Neuronal stem cell (in vitro differentiated cells): ENCODE results near the gene SFXN5. TPM values are rescaled to one million over a fixed set of nuclear protein-coding genes. Genes with fewer than 3 reads are reported as not detected.
"Not testable (repeated sequence)": the region's sequence is repeated elsewhere in the genome, so short reads cannot be mapped to it uniquely, and the experiment has no call there.

Experiments
- DNase-seq: peaks from one replicate; pipeline ENCODE4 v3.0.0-alpha.2; 2013; ENCODE audit warnings: low spot score
- H2AFZ ChIP-seq: one replicate; pipeline ENCODE4 v1.6.1; 2013; ENCODE audit warnings: mild to moderate bottlenecking, low read length, inconsistent platforms
- H2AK5ac ChIP-seq: 2 replicates; pipeline ENCODE4 v1.6.1; 2013; ENCODE audit warnings: low read depth, mild to moderate bottlenecking, inconsistent platforms, low read length, moderate library complexity, mixed read lengths
- H2BK120ac ChIP-seq: 2 replicates; pipeline ENCODE4 v1.6.1; 2013; ENCODE audit warnings: low read depth, mild to moderate bottlenecking, inconsistent platforms, low read length, moderate library complexity, mixed read lengths
- H2BK12ac ChIP-seq: one replicate; pipeline ENCODE4 v1.6.1; 2013; ENCODE audit warnings: low read length, inconsistent platforms
- H2BK15ac ChIP-seq: 2 replicates; pipeline ENCODE4 v1.6.1; 2013; ENCODE audit warnings: mild to moderate bottlenecking, low read length, inconsistent platforms, mixed read lengths
- H2BK5ac ChIP-seq: one replicate; pipeline ENCODE4 v1.6.1; 2013; ENCODE audit warnings: inconsistent platforms, mild to moderate bottlenecking, low read length, moderate library complexity
- H3K14ac ChIP-seq: one replicate; pipeline ENCODE4 v1.6.1; 2013; ENCODE audit warnings: low read length, inconsistent platforms
- H3K18ac ChIP-seq: 2 replicates; pipeline ENCODE4 v1.6.1; 2013; ENCODE audit warnings: low read length, inconsistent platforms
- H3K23ac ChIP-seq: 2 replicates; pipeline ENCODE4 v1.6.1; 2013; ENCODE audit warnings: low read depth, mild to moderate bottlenecking, mixed read lengths, low read length, inconsistent platforms; ENCODE audit not compliant: poor library complexity
- H3K27ac ChIP-seq: replicated peaks from 3 replicates; pipeline ENCODE4 v1.5.1; 2013; ENCODE audit warnings: low read length, inconsistent platforms
- H3K27me3 ChIP-seq, 3 experiments: 2 replicates each; pipeline ENCODE4 v1.6.1; 2013; ENCODE audit warnings: low read length in 3 of 3, mild to moderate bottlenecking in 2 of 3, inconsistent platforms in 1 of 3, low read depth in 1 of 3, mixed read lengths in 1 of 3, moderate library complexity in 1 of 3; ENCODE audit not compliant: control insufficient read depth in 3 of 3, insufficient read depth in 3 of 3
- H3K36me3 ChIP-seq, 2 donors: replicated peaks in 1 of 2; 2 replicates each; pipeline ENCODE4 v1.6.1; 2013; ENCODE audit warnings: low read length in 2 of 2; ENCODE audit not compliant: control insufficient read depth in 2 of 2, insufficient read depth in 2 of 2
- H3K4ac ChIP-seq: 2 replicates; pipeline ENCODE4 v1.6.1; 2013; ENCODE audit warnings: inconsistent platforms, mild to moderate bottlenecking, low read length, moderate library complexity
- H3K4me1 ChIP-seq, 2 donors: 1 replicate in 1 of 2; 2 replicates in 1 of 2; pipeline ENCODE4 v1.6.1; 2013; ENCODE audit warnings: low read length in 2 of 2, low read depth in 1 of 2; ENCODE audit not compliant: control insufficient read depth in 2 of 2, insufficient read depth in 1 of 2
- H3K4me2 ChIP-seq: one replicate; pipeline ENCODE4 v1.6.1; 2013; ENCODE audit warnings: mild to moderate bottlenecking, low read length, inconsistent platforms; ENCODE audit not compliant: insufficient read depth, poor library complexity, severe bottlenecking
- H3K4me3 ChIP-seq, 2 donors: 2 replicates each; pipeline ENCODE4 v1.5.1; 2013; ENCODE audit warnings: low read length in 2 of 2, mild to moderate bottlenecking in 2 of 2, inconsistent platforms in 1 of 2, moderate library complexity in 1 of 2
- H3K79me1 ChIP-seq: one replicate; pipeline ENCODE4 v1.6.1; 2013; ENCODE audit warnings: low read depth, mild to moderate bottlenecking, inconsistent platforms, low read length, moderate library complexity
- H3K9ac ChIP-seq: one replicate; pipeline ENCODE4 v1.6.1; 2013; ENCODE audit warnings: mild to moderate bottlenecking, low read depth, low read length, inconsistent platforms; ENCODE audit not compliant: poor library complexity
- H3K9me3 ChIP-seq, 2 donors: replicated peaks in 1 of 2; 2 replicates each; pipeline versions ENCODE3 to v1.6.1; 2013; ENCODE audit warnings: low read length in 2 of 2, mild to moderate bottlenecking in 2 of 2, inconsistent platforms in 1 of 2, low read depth in 1 of 2, mixed read lengths in 1 of 2, moderate library complexity in 1 of 2; ENCODE audit not compliant: control insufficient read depth in 2 of 2, insufficient read depth in 1 of 2
- H4K8ac ChIP-seq: one replicate; pipeline ENCODE4 v1.6.1; 2013; ENCODE audit warnings: low read depth, mild to moderate bottlenecking, inconsistent platforms, low read length, moderate library complexity
- H4K91ac ChIP-seq: one replicate; pipeline ENCODE4 v1.6.1; 2013; ENCODE audit warnings: low read length, low read depth, mild to moderate bottlenecking, inconsistent platforms; ENCODE audit not compliant: poor library complexity
- WGBS, 2 donors: extraction: QIAGEN DNeasy Blood & Tissue Kit; methylation state at CpG; one replicate each; pipeline ENCODE4 v1.1.7; 2013; ENCODE audit warnings: missing lambda C conversion rate in 2 of 2, mixed read lengths in 1 of 2; ENCODE audit not compliant: insufficient read length in 2 of 2, insufficient replicate concordance in 1 of 2; ENCODE audit errors: extremely low coverage in 2 of 2; 5-methylcytosine and 5-hydroxymethylcytosine counted together
- polyA plus RNA-seq, 2 experiments: library from polyadenylated mRNA; stranded (reverse); fragments of 200-250 nt; gene quantifications; one replicate each; pipeline ENCODE4 v1.2.3, GENCODE V29; 2013

SFXN5 gene
- polyA plus RNA-seq (2013, experiment 1 of 2), result 2.9 TPM
- 3.1 TPM for polyA plus RNA-seq (2013, experiment 2 of 2)

- no peaks in the 10 kb centered on the region for H3K9me3 ChIP-seq
- H2BK5ac ChIP-seq, result peak within 1 kb of the TSS; percentile 89
- H3K36me3 ChIP-seq, result no peaks in the 10 kb centered on the region
- peaks cover 0 to 24% (median 2%) of the 10 kb centered on the region in 3 experiments for H3K27me3 ChIP-seq
- H2BK15ac ChIP-seq, result no peak within 1 kb of the TSS
- H3K27ac ChIP-seq, result peak within 1 kb of the TSS; percentile 50
- no peak within 1 kb of the TSS for H4K91ac ChIP-seq
- peak within 1 kb of the TSS; percentile 99 for H3K18ac ChIP-seq
- H3K9ac ChIP-seq, result peak within 1 kb of the TSS; percentile 88
- no peaks in the 10 kb centered on the region for H3K79me1 ChIP-seq
- no CpG with 5 or more reads among the region's 67 CpGs for WGBS, 2 donors
- peak within 1 kb of the TSS; percentile 100 for H2AFZ ChIP-seq
- H4K8ac ChIP-seq, result no peak within 1 kb of the TSS
- peak within 1 kb of the TSS; percentile 30 for H2AK5ac ChIP-seq
- peak within 1 kb of the TSS; percentile 26 for H2BK12ac ChIP-seq
- peak; percentile 97 for DNase-seq
- H2BK120ac ChIP-seq, result peak within 1 kb of the TSS; percentile 37
- H3K4me2 ChIP-seq, result peak within 1 kb of the TSS; percentile 96
- peak within 1 kb of the TSS; percentile 0 for H3K4ac ChIP-seq
- peaks cover 7 to 12% of the 10 kb centered on the region in 2 donors for H3K4me1 ChIP-seq
- peak within 1 kb of the TSS; percentile 89 for H3K14ac ChIP-seq
- H3K4me3 ChIP-seq, result peak within 1 kb of the TSS; percentile 77 to 93
- peak within 1 kb of the TSS; percentile 94 for H3K23ac ChIP-seq
Measured at GRCh38 chr2:73071360-73072128, at the start of gene SFXN5. TSS of gene SFXN5 (minus strand) at chr2:73071712. CDS start at chr2:73071705, 7 bp downstream.

GRCh38 chr2:73119611-73120239 lies 48.2 kb upstream of the SFXN5 start:
- H3K27ac ChIP-seq, result not testable (repeated sequence)
- WGBS, 2 donors, result no CpG with 5 or more reads among the region's 11 CpGs

GRCh38 chr2:73117441-73117840 lies 45.9 kb upstream of the SFXN5 start:
- no CpG with 5 or more reads among the region's 1 CpG for WGBS, 2 donors
- peaks cover 0 to 4% of the 10 kb centered on the region in 2 donors for H3K4me1 ChIP-seq
- H3K9ac ChIP-seq, result no peak overlapping the region
- H3K36me3 ChIP-seq, result no peaks in the 10 kb centered on the region
- H3K27ac ChIP-seq, result no peak overlapping the region
- no peak overlapping the region for H3K4ac ChIP-seq
- no peak overlapping the region for H2BK15ac ChIP-seq
- H2BK120ac ChIP-seq, result no peak overlapping the region
- no peak overlapping the region for H3K18ac ChIP-seq
- no peak overlapping the region for H4K8ac ChIP-seq
- no peak overlapping the region for H4K91ac ChIP-seq
- no peak overlapping the region for H3K23ac ChIP-seq
- peaks cover 0 to 38% (median under 1%) of the 10 kb centered on the region in 3 experiments for H3K27me3 ChIP-seq
- no peak overlapping the region for H2AK5ac ChIP-seq
- peaks cover 3 to 15% of the 10 kb centered on the region in 2 donors for H3K9me3 ChIP-seq
- no peaks in the 10 kb centered on the region for H3K79me1 ChIP-seq
- H2AFZ ChIP-seq, result no peak overlapping the region
- no peak overlapping the region for H3K14ac ChIP-seq
- H2BK12ac ChIP-seq, result no peak overlapping the region
- no peak overlapping the region for H3K4me2 ChIP-seq
- no peak overlapping the region for H3K4me3 ChIP-seq
- H2BK5ac ChIP-seq, result no peak overlapping the region
- DNase-seq, result no peak

More at GRCh38 chr2:73119611-73120239, 48.2 kb upstream of the SFXN5 start:
- not testable (repeated sequence) for H2BK12ac ChIP-seq, H3K14ac ChIP-seq, H2BK15ac ChIP-seq, H3K4me1 ChIP-seq, H3K4me3 ChIP-seq, H3K4ac ChIP-seq, H2BK5ac ChIP-seq, H4K8ac ChIP-seq, H4K91ac ChIP-seq, H2BK120ac ChIP-seq, H3K23ac ChIP-seq, DNase-seq, H3K4me2 ChIP-seq, H2AFZ ChIP-seq, H3K9me3 ChIP-seq, H3K18ac ChIP-seq, H2AK5ac ChIP-seq, H3K9ac ChIP-seq, H3K36me3 ChIP-seq, H3K79me1 ChIP-seq
- peaks cover 0 to 19% (median 0%) of the 10 kb centered on the region in 3 experiments for H3K27me3 ChIP-seq
